GM21367 (cell line): Measurements from ENCODE around the gene PKD1L1.
"Not testable (repeated sequence)": the region's sequence is repeated elsewhere in the genome, so short reads cannot be mapped to it uniquely, and the experiment has no call there.

Experiments used
- ATAC-seq: cut with Tn5 transposase; IDR thresholded peaks from one replicate; pipeline ENCODE4 v1.9.1; 2021; ENCODE audit not compliant: unreplicated experiment

The PKD1L1 gene

DNA sequence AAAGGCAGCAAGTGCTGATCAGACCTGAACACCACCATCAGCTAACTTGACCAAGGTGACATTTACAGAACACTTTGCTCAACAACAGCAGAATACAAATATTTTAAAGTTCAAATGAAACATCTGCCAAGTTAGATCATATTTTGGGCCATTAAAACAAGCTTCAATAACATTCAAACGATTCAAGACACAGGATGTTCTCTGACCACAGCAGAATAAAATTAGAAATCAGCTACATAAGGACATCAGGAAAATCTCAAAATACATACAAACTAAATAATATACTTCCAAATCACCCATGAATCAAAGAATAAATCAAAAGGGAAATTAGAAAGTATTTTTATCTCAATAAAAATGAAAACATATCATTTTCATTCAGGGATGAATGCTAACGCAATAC lies 173.0 kb downstream of the PKD1L1 start:
- ATAC-seq: no peak

DNA sequence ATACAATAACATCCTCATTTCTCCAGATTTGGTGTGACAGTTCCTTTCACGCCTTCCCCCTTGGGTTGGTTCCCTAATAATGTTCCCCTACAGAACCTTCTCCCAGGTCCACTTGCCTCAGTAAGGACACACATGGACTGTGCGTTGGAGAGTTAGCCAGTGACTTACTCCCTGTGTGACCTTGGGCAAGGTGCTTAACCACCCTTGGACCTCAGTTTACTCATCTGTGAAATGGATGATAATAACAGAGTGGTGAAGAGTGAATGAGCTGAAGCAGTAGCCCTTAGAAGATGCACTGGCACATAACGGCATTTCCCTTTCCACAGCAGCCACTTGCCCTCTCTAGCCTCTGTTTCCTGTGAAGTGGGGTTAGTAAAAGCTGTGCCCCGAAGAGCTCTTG lies 175.8 kb downstream of the PKD1L1 start:
- no peak for ATAC-seq

DNA sequence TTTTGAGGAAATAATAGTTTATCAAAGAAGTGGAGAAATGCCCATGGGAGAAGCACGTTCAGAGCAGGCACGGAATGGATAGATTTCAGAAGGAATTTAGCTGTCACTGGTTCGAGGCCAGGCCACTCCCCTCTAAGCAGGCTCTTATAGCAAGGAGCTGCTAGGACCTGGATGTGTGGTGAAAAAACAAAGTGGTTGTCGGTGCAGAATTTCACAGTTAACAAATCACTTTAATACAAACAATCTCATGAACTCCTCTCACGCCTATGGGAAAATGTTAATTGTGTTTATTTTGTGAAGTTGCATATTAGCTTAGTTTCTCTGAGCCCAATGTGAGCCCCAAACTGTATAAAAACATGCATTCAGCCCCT lies 176.3 kb downstream of the PKD1L1 start:
- no peak for ATAC-seq

DNA sequence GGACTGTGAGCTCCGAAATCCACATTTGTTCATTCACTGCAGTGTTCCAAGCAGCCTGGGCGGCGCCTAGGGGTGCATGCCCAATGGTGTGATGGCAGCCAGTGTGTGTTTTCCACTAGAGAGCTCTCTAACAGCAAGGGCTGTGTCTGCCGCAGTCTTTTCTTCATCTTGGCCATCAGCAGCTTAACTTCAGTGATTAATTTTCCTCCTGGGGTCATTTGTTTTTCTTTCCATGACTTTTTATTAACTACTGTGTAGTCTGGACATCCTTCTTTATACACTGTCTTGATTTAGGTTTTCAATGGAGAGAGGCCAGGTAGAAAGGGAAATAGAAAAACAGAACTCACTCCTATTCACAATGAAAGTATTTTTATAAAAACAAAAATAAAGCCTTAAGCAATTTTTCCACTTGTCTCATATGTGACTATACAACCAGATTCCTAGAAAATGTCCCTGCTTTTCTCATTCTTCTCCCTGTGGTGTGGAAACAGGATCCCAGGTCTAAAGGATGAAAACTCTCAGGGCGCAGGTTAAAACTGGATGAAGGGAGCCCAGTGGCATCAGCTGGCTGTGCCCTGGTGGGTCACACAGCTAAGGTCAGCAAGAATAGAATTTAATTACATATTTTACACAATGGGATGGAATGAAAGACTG lies 176.8 kb downstream of the PKD1L1 start:
- no peak for ATAC-seq

DNA sequence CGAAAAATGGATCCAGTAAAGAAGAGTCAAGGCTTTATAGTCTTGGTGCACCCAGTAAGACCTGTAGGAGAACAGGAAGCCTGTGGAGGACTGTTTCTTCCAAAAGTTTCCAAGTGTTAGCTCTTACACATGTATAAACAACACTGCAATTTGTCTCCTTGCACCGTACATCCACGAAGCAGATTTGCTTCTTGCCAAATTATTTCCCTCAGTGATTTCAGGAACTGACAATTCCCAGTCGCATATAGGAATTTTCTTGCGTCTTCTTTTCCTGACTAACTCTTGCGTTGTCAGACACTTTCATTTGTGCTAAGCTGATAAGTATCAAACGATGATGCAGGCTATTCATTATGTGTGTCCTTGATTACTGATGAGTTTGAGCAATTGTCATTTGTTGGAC lies 182.1 kb downstream of the PKD1L1 start:
- no peak for ATAC-seq

DNA sequence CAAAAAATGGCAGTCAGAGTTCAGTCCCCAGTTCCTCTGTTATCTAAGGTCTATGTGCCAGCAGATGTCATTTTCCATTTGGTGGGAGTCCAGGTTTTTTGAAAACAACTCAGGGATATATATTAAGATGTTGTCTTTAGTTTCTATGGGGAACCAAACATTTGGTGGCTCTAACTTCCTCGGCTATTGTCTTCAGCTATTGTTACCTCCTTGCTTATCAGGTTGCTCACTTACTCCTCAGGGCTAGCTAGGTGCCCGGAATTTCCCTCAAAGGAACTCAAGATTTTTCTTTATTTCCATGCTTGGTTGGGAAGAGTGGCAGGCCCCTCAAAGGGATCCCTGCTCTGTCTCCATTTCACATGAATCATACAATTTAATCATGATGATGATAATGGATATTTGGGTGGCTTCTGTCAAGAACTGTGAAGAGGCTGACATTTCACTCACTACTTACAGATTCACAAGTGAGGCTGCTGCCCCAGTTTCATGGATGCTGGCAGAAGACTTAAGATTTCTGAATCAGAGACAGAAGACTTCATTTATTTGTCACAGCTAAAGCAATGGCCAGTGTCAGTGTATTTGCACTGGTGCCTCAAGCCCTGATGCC lies 182.8 kb downstream of the PKD1L1 start:
- ATAC-seq: no peak

DNA sequence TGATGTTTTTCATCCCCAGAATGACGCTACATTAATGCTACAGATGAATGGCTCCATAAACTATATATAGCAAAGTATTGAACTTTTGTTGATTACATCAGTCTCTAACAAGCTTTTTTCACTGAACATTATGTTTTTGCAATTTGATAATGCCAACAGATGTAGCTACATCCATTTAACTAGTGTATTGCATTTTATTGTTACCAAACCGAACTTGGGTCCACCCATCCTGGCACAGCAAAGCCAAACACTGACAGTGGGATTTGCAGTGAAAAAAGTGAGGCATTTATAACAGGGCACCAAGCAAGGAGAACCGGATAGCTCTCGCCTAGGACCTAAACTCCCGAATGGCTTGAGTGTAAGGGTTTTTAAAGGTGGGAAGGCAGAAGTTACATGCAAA lies 183.5 kb downstream of the PKD1L1 start:
- ATAC-seq: no peak

- no peak for ATAC-seq
Observed at GRCh38 chr7:47763063-47763974, 184.9 kb downstream of the PKD1L1 start.

GRCh38 chr7:47762746-47763062 lies 185.6 kb downstream of the PKD1L1 start:
- no peak for ATAC-seq

- no peak for ATAC-seq
Observed at GRCh38 chr7:47762207-47762606, 186.1 kb downstream of the PKD1L1 start.

- no peak for ATAC-seq
Observed at GRCh38 chr7:47759056-47759706, 189.1 kb downstream of the PKD1L1 start.

- ATAC-seq: no peak
Observed at GRCh38 chr7:47758546-47758945, 189.7 kb downstream of the PKD1L1 start.

- no peak for ATAC-seq
Observed at GRCh38 chr7:47757921-47758411, 190.3 kb downstream of the PKD1L1 start.

DNA sequence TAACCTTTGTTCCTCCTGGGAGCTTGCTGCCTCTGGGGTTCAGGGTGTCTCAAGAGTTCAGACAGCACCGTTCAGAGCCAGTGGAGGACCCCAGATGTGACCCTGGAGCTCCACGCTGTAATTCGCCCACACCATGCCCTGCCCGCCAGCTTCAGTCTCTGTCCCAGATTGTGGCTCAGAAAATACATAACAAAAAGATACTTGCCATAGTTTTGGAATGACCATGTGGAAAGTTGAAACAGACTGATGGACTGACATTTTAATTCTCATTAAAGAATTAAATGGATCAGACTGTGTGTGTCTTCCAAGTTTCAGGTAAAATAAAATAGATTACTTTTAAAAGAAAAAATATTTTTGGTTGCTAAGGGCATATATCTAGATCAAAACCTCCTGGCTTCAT lies 191.6 kb downstream of the PKD1L1 start:
- ATAC-seq: no peak

GRCh38 chr7:47755248-47755647 lies 193.0 kb downstream of the PKD1L1 start:
- no peak for ATAC-seq

DNA sequence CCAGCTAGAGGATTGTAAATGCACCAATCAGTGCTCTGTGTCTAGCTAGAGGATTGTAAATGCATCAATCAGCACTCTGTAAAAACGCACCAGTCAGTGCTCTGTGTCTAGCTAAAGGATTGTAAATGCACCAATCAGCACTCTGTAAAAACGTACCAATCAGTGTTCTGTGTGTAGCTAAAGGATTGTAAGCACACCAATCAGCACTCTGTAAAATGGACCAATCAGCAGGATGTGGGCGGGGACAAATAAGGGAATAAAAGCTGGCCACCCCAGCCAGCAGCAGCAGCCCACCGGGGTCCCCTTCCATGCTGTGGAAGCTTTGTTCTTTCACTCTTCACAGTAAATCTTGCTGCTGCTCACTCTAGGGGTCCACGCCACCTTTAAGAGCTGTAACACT lies 196.5 kb downstream of the PKD1L1 start:
- ATAC-seq: not testable (repeated sequence)

DNA sequence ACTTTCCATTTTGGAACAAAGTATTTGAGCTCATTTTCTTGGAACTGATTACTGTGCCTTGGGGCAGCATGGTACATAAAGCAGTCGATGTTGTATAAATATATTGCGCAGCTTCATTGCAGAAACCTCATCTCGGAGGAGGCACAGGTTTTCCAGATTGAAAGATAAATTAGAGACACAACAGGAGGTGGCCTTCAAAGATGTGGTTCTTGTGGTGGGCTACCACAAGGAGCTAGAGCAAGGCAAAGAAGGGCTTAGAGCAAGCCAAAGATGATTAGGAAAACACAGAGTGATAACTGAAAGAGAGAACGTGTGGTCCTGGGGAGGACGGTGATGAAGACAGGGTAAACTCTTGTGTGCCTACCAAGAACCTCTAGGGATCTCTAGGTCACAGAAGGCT lies 197.2 kb downstream of the PKD1L1 start:
- no peak for ATAC-seq

GRCh38 chr7:47748041-47748440 lies 200.2 kb downstream of the PKD1L1 start:
- ATAC-seq: no peak

DNA sequence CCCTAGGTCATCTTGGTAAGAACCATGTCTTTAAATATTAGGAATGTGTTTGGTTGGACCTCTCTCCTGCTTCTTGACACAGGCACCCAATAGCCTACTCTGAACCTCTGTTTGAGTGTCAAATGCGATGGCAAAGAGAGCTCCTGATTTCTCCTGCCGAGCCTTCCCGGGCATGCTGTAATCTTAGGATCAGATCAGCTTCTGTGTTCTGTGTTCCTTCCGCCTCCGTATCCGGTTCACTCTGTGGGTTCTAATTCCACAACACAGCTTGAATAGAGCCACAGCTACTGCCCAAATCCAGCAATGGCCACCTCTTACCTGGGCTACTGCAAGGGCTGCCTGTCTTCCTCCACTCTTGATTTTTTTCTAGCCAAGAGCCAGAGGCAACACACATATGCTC lies 201.1 kb downstream of the PKD1L1 start:
- no peak for ATAC-seq

DNA sequence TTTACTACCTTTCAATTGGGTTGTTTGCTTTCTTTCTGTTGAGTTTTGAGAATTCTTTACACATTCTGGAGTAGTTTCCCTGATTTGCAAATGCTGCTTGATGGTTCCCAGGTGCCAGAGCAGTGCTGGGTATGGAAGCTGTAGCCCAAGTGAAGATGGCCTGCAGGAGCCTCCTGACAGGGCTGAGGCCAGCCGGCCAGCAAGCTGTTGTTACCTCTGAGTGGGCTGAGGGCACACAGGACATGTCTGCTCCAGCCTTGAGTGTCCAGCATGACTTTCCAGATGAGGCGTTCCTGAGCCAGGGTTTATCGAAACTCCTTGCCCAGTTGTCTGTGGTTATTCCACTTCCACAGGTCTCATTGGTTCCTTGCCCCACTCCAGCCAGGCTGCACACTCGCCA lies 201.8 kb downstream of the PKD1L1 start:
- no peak for ATAC-seq

GRCh38 chr7:47744883-47745282 lies 203.4 kb downstream of the PKD1L1 start:
- ATAC-seq: no peak
